ENCODE results near the gene GRHL1.

GRHL1 gene

GRCh38 chr2:9949239-9949991 is 2.1 kb upstream of the GRHL1 start:
- no peak for DNase-seq (ENCODE audit: low spot score)

DNA sequence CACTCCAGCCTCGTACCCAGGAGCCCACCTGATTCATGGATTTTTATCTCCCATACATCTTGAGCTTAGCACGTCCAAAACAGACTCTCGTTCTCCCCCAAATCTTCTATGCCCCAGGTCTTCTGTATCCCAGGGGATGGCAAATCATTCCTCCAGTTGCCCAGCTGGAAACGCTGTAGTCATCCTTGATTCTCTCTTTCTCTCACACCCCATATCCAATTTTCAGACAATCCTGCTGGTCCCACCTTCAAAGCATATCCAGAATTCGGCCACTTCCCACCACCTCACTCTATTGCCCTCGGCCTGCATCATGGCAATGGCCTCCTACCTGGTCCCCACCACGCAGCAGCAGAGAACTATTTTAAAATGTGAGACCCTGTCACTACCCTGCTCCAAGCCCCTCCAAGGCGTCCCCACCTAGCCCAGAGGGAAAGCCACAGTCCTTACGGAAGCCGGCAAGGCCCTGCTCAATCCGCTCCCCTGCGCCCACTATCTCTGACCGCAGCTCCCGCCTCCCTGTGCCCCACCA is 1.4 kb upstream of the GRHL1 start:
- DNase-seq (ENCODE audit: low spot score), result no peak

GRCh38 chr2:9950521-9951271 is 797 bp upstream of the GRHL1 start:
- DNase-seq (ENCODE audit: low spot score), result peak; percentile 49

- no peak for DNase-seq (ENCODE audit: low spot score)
These were observed 296 bp upstream of the GRHL1 start for GRCh38 chr2:9951272-9951521.

DNA sequence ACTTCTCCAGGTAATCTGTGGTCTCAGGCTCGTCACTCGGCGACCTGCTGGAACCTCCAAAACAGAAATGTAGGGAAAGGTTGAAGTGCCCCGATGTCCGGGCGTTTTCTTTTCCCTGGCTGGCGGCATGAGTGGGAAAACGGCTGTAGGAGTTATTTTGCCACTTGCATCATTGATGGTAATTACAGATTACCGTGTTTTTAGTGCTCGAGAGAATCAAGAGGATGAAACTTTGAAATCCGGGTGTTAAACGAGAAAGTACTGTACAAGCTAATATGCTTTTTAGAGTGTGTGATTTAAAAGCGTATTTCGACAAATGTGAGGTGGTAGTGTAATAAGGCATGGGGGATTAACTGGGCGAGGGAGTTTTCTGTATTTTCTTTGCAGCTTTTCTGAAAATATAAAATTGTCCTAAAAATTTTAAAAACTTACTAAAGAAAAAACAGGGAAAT is 819 bp downstream of the GRHL1 start:
- DNase-seq (ENCODE audit: low spot score), result no peak

GRCh38 chr2:9952856-9953503 is 1.5 kb downstream of the GRHL1 start:
- DNase-seq (ENCODE audit: low spot score), result no peak

GRCh38 chr2:9954136-9954535 is 2.6 kb downstream of the GRHL1 start:
- DNase-seq (ENCODE audit: low spot score), result no peak

GRCh38 chr2:9958057-9958456 is 6.6 kb downstream of the GRHL1 start:
- DNase-seq (ENCODE audit: low spot score), result no peak

- no peak for DNase-seq (ENCODE audit: low spot score)
These were observed 7.8 kb downstream of the GRHL1 start for GRCh38 chr2:9959262-9959661.

GRCh38 chr2:9961013-9961412 is 9.5 kb downstream of the GRHL1 start:
- no peak for DNase-seq (ENCODE audit: low spot score)

DNA sequence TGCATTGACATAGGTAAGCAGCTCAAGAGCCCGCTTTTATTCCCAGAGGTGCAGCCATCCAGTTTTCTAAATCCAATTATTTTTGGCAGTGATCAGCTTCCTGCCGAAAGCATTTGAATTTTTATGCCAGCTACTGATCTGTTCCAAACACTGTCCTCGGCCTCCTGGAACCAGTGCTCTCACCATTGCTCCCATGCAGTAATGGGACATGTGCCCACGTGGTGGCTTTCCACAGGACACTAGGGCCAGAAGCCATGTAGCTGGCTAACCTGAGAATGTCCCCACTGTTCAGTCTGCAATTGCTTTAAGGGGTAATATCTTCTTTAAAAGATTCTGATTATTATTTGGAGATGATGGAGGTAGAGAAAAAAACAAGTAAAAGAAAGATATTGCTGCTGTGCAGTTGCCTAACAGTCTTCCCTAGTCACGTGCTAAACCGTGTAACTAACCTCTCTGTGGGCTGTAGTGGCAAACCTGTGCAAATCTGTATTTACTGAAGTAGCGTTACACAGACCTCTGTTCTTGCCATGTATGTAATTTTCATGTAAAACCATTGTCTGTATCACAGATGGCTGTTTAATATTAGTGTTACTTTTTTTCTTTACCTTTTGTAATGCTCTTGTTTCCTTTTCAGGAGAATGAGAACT is 13.0 kb downstream of the GRHL1 start:
- DNase-seq (ENCODE audit: low spot score), result no peak

DNA sequence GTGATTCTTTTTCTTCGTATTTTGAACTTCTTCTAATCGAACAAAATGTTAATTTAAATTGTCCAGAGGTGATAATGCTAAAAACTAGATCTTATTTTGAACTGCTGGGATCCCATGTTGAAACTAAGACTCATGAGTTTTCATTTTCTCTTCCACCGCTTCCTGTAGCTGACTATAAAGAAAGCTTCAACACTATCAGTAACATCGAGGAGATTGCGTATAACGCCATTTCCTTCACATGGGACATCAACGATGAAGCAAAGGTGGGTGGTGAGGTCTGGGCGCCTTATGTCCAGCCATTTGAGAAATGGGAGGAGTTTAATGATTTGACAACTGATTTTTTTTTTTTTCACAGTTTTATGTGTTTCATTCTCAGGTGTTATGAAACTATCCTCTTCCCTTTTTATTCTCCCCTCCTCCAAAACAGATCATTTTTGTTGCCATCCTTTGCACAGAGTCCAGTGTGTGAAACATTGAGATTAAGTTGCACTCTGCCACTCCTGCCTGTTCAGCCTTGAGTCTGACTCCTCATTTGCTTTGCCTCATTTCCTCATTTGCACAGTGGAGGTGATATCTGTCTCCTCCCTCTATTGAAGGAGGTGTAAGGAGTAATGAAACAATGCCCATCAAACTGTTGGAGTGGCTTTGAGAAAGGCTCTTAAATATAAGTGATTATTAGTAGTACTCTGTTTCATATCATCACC is 13.8 kb downstream of the GRHL1 start:
- no peak for DNase-seq (ENCODE audit: low spot score)

DNA sequence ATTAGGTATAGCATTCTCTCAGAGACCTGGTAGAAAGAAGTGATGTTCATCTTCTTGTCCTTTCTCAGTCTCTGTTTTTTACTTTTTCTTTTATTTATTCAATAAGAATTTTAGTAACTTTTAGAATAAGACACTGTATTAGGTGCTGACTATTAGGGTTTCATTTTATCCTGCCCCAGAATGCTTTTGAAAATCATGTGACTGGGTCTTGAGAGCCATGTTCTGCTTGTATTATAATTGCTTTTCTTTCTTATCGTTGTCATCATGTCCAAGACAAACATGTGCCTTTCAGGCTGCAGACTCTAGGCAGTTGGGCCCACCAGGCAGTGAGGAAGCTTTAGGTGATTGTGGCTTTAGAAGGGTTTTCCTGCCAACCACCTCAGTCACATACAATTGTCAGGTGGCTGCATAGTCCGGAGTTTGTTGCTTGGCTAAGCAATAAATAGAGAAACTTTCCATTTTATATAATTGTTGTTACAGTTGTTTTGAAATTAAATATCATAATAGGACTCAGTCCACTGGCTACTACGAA is 15.1 kb downstream of the GRHL1 start:
- DNase-seq (ENCODE audit: low spot score), result no peak

DNA sequence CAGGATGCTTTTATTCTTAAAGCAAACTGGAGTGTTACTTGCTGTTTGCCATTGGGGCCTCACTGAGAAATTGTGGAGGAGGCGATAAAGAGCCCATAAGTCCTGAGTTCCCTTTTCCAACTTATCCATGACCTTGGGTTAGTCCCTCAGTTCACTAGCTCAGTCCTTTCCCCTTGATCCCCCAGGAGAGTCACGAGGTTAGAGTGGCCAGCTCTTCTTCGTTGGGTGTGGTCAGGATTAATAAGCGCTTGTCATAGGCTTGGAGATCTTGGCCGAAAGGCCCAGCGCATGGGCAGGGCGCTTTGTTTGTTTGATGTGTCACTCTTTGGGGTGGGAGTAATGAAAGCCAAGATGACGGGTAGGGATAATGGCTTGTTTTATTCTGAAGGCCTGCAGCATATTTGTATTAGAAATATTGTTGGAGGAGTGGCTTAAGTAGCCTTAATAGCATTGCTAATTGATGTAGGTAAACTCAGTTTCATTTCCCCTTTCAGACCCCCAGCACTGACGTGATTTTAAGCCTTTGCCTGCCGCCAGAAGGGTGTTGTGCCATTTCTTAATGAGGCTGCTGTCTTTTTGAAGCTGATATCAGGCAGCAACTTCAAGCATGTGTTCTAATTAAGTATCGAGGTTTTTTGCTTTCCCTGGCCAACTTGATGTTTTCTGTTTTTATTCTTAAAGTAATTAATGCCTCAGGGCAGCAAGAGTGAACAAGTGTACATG is 15.7 kb downstream of the GRHL1 start:
- no peak for DNase-seq (ENCODE audit: low spot score)

GRCh38 chr2:9968553-9969497 is 17.3 kb downstream of the GRHL1 start:
- no peak for DNase-seq (ENCODE audit: low spot score)

- no peak for DNase-seq (ENCODE audit: low spot score)
These were observed 18.9 kb downstream of the GRHL1 start for GRCh38 chr2:9970200-9971044.

- no peak for DNase-seq (ENCODE audit: low spot score)
These were observed 19.8 kb downstream of the GRHL1 start for GRCh38 chr2:9971105-9971818.

- DNase-seq (ENCODE audit: low spot score), result no peak
These were observed 20.4 kb downstream of the GRHL1 start for GRCh38 chr2:9971890-9972289.
